NCI-H345 (cell line): Measurements from ENCODE around the gene HPGD.

Source experiments
- DNase-seq: peaks from one replicate; lab custom pipeline; 2025; lab: John Stamatoyannopoulos, UW

HPGD gene

GRCh38 chr4:174474457-174475075, 47.7 kb downstream of the HPGD start:
- DNase-seq: no peak

GRCh38 chr4:174467107-174467506, 55.2 kb downstream of the HPGD start:
- no peak for DNase-seq

- no peak for DNase-seq
Measured at GRCh38 chr4:174464949-174465348, 57.3 kb downstream of the HPGD start.

- DNase-seq: no peak
Measured at GRCh38 chr4:174461466-174462106, 60.7 kb downstream of the HPGD start.

- DNase-seq: no peak
Measured at GRCh38 chr4:174460684-174461083, 61.6 kb downstream of the HPGD start.

- DNase-seq: no peak
Measured at GRCh38 chr4:174457468-174457867, 64.8 kb downstream of the HPGD start.

GRCh38 chr4:174454815-174455473, 67.3 kb downstream of the HPGD start:
- no peak for DNase-seq

GRCh38 chr4:174451718-174452296, 70.5 kb downstream of the HPGD start:
- no peak for DNase-seq

- no peak for DNase-seq
Measured at GRCh38 chr4:174450786-174451125, 71.5 kb downstream of the HPGD start.

GRCh38 chr4:174449944-174450785, 72.1 kb downstream of the HPGD start:
- DNase-seq: no peak

GRCh38 chr4:174449152-174449551, 73.1 kb downstream of the HPGD start:
- no peak for DNase-seq

- DNase-seq: no peak
Measured at GRCh38 chr4:174444390-174444789, 77.9 kb downstream of the HPGD start.
